Uterus (tissue), 2 donors: ENCODE data around the gene WDR47.

ENCODE experiments used
- POLR2A ChIP-seq, 2 donors: fragments of 450-650 bp; IDR thresholded peaks; one replicate each; pipeline ENCODE4 v1.6.1; 2016; ENCODE audit warnings: antibody characterized with exemption in 2 of 2, mild to moderate bottlenecking in 1 of 2, moderate library complexity in 1 of 2
- TF ChIP-seq, protein P1 (sequence below), 4 experiments: fragments of 200-600 bp in 2 of 4; fragments of 450-650 bp in 2 of 4; sonication (generic) in 2 of 4; IDR thresholded peaks; one replicate each; pipeline ENCODE4 v1.5.1; 2016 to 2019; ENCODE audit warnings: antibody characterized with exemption in 4 of 4, mild to moderate bottlenecking in 2 of 4, moderate library complexity in 1 of 4

DNA sequence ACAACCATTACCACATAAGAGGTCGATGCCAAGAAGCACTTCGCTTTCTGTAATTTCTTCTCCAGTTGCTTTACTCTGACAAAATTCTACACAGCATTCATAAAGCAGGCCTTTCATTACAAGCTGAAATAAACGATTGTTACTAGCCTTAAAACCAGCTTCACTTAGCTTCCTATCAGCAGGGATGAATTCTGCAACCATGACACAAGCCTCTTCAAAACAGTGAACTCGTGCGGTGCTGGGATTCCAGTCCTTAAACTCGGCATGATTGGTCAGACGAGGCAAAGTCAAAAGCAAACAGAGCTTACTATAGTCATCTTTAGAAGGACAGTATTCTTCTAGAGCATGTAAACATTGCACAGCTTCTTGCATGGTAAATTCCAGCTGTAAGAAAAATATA lies 30.6 kb downstream of the WDR47 start:
- TF ChIP-seq, protein P1, sequence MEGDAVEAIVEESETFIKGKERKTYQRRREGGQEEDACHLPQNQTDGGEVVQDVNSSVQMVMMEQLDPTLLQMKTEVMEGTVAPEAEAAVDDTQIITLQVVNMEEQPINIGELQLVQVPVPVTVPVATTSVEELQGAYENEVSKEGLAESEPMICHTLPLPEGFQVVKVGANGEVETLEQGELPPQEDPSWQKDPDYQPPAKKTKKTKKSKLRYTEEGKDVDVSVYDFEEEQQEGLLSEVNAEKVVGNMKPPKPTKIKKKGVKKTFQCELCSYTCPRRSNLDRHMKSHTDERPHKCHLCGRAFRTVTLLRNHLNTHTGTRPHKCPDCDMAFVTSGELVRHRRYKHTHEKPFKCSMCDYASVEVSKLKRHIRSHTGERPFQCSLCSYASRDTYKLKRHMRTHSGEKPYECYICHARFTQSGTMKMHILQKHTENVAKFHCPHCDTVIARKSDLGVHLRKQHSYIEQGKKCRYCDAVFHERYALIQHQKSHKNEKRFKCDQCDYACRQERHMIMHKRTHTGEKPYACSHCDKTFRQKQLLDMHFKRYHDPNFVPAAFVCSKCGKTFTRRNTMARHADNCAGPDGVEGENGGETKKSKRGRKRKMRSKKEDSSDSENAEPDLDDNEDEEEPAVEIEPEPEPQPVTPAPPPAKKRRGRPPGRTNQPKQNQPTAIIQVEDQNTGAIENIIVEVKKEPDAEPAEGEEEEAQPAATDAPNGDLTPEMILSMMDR (IDR thresholded peaks at IDR 0.05) = no peak
- TF ChIP-seq POLR2A (IDR thresholded peaks at IDR 0.05) = no peak
